ENCODE measurements around the gene TEF.

DNA sequence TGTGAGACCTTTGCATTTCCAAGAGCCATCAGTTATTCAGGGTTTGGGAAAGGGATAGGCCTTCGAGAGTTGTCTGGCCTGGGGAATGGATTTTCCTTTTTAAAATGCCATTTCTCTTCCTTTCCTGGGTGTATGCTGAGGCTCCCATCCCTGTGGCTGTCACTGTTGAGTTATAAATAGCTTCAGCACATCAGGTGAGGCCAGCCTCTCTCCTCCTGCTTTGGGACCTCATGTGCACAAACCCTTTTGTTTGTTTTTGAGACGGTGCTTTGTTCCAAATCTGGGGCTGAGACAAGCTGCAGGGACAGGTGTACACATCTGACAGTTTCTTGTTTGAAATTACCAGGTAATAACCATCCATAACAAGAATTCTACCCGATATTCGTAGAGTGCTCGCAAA lies 1.3 kb downstream of the TEF start:
- no peak for TF ChIP-seq CTCF (conservative IDR thresholded peaks at IDR 0.05 in 1 of 2, IDR thresholded peaks at IDR 0.05 in 1 of 2; ENCODE audit: low read depth in 1 of 2, low read length in 2 of 2)
- TF ChIP-seq EZH2 (IDR thresholded peaks at IDR 0.05; ENCODE audit: low read length, missing control alignments) = no peak

Data from fibroblast of lung (primary cell).